GM19043 (cell line): ENCODE results near the gene ALAS2.
"Not testable (repeated sequence)": the region's sequence is repeated elsewhere in the genome, so short reads cannot be mapped to it uniquely, and the experiment has no call there.

Experiments
- ATAC-seq: cut with Tn5 transposase; IDR thresholded peaks from one replicate; pipeline ENCODE4 v1.9.1; 2021; ENCODE audit warnings: low read depth; ENCODE audit not compliant: unreplicated experiment

ALAS2 gene

GRCh38 chrX:55006827-55007621 lies 23.8 kb downstream of the ALAS2 start:
- ATAC-seq: no peak

GRCh38 chrX:55005256-55005655 lies 25.5 kb downstream of the ALAS2 start:
- no peak for ATAC-seq

GRCh38 chrX:55004231-55004630 lies 26.5 kb downstream of the ALAS2 start:
- no peak for ATAC-seq

GRCh38 chrX:54999717-55000598 lies 30.8 kb downstream of the ALAS2 start, which contains the start of gene APEX2:
Gene APEX2, plus strand, starts transcription at chrX:55000363. Its CDS starts 60 bp downstream, at chrX:55000423.
- ATAC-seq: peak; percentile 96

GRCh38 chrX:54995621-54996020 lies 35.2 kb downstream of the ALAS2 start:
- ATAC-seq: no peak

GRCh38 chrX:54994668-54995351 lies 36.0 kb downstream of the ALAS2 start:
- ATAC-seq: no peak

GRCh38 chrX:54994099-54994498 lies 36.7 kb downstream of the ALAS2 start, which contains the start of gene PFKFB1:
Gene PFKFB1, minus strand, starts transcription at chrX:54994188. Its CDS starts 181 bp downstream, at chrX:54994007.
- no peak for ATAC-seq

GRCh38 chrX:54992911-54993622 lies 37.7 kb downstream of the ALAS2 start:
- ATAC-seq: no peak

- ATAC-seq: no peak
These were observed 39.1 kb downstream of the ALAS2 start for GRCh38 chrX:54991706-54992105.

- not testable (repeated sequence) for ATAC-seq
These were observed 47.5 kb downstream of the ALAS2 start for GRCh38 chrX:54983306-54983705.

- no peak for ATAC-seq
These were observed 50.4 kb downstream of the ALAS2 start for GRCh38 chrX:54980334-54980733.

- ATAC-seq: no peak
These were observed 51.3 kb downstream of the ALAS2 start for GRCh38 chrX:54979432-54979831.

GRCh38 chrX:54978448-54978847 lies 52.3 kb downstream of the ALAS2 start:
- ATAC-seq: no peak

GRCh38 chrX:54977387-54977786 lies 53.4 kb downstream of the ALAS2 start:
- ATAC-seq: no peak

- ATAC-seq: no peak
These were observed 65.8 kb downstream of the ALAS2 start for GRCh38 chrX:54964766-54965497.

- ATAC-seq: no peak
These were observed 69.0 kb downstream of the ALAS2 start for GRCh38 chrX:54961750-54962149.
